Right lobe of liver (tissue), 6 donors: ENCODE data around the gene PTPRU. TPM values are rescaled to one million over a fixed set of nuclear protein-coding genes. Genes with fewer than 3 reads are reported as not detected.
A peak's percentile ranks its signal among the peaks of the same experiment; 100 is the strongest.
"Not testable (repeated sequence)": the region's sequence is repeated elsewhere in the genome, so short reads cannot be mapped to it uniquely, and the experiment has no call there.

Experiments
- ATAC-seq, 4 donors: fragments of 200-7000 bp; cut with Tn5 transposase; one replicate each; pipeline ENCODE4 v1.9.1; 2020; ENCODE audit warnings: mild to moderate bottlenecking in 4 of 4, moderate library complexity in 4 of 4
- DNase-seq, 3 donors: peaks; one replicate each; pipeline ENCODE4 v3.0.0-alpha.2; 2020
- H3K27ac ChIP-seq, 3 donors: fragments of 200-600 bp; one replicate each; pipeline ENCODE4 v1.8.0; 2022
- H3K27me3 ChIP-seq, 2 donors: fragments of 200-600 bp; one replicate each; pipeline ENCODE4 v1.8.0; 2022
- H3K36me3 ChIP-seq, 4 donors: fragments of 200-600 bp; sonication (generic) in 1 of 4; one replicate each; pipeline versions ENCODE4 v1.5.1 to v1.8.0; 2017 to 2022; ENCODE audit warnings: control low read depth in 1 of 4
- H3K4me1 ChIP-seq, 4 donors: fragments of 200-600 bp; sonication (generic) in 1 of 4; one replicate each; pipeline versions ENCODE4 v1.5.1 to v1.8.0; 2017 to 2022; ENCODE audit warnings: control low read depth in 1 of 4
- H3K4me3 ChIP-seq, 3 donors: fragments of 200-600 bp; one replicate each; pipeline ENCODE4 v1.8.0; 2022
- H3K9me3 ChIP-seq, 4 donors: fragments of 200-600 bp; sonication (generic) in 1 of 4; one replicate each; pipeline versions ENCODE4 v1.5.1 to v1.8.0; 2017 to 2022; ENCODE audit warnings: control low read depth in 1 of 4
- CTCF ChIP-seq, 4 donors: fragments of 200-600 bp in 3 of 4; fragments of 450-650 bp in 1 of 4; IDR thresholded peaks; one replicate each; pipeline versions ENCODE4 v1.5.1 to v1.8.0; 2016 to 2022; ENCODE audit warnings: antibody characterized with exemption in 4 of 4, mild to moderate bottlenecking in 2 of 4
- POLR2A ChIP-seq: fragments of 450-650 bp; IDR thresholded peaks from one replicate; pipeline ENCODE4 v1.6.1; 2017; ENCODE audit warnings: antibody characterized with exemption, mild to moderate bottlenecking
- WGBS: methylation state at CpG from one replicate; pipeline ENCODE4 v1.1.6; 2018; ENCODE audit warnings: low coverage, low lambda C conversion rate; ENCODE audit not compliant: insufficient coverage; ENCODE audit errors: missing lambda C conversion rate; 5-methylcytosine and 5-hydroxymethylcytosine counted together
- intact Hi-C, 2 donors: fragments of 100-400 bp; cut with DNase I; formaldehyde crosslinking; loops; one replicate each; pipeline versions ENCODE4 v1.11.2 to v1.14.1; 2022
- total RNA-seq, 6 experiments: library from RNA; depleted of rRNA in 2 of 6; stranded (reverse); fragments of >200 nt in 2 of 6; fragmentation: NEBNext Ultra II Directional in 3 of 6; extraction: Animal tissue kit (Norgen Biotek cat#: 25700) in 3 of 6; gene quantifications; one replicate each; pipeline versions ENCODE4 v1.1.0 to v1.2.4, GENCODE V29; 2016 to 2023
- donor health status: DM: no; HTN: yes; CAD: no.
- donor health status: DM: no; HTN: no; CAD: no.
- donor health status: DM: no; HTN: no; CAD: no.
- donor health status: DM: no; HTN: yes; CAD: no.
- donor health status: DM: no; HTN: yes; CAD: no.

Gene PTPRU
- total RNA-seq, 6 experiments from 2014 or later, result 4.8 to 22.3 (median 14.5) TPM

GRCh38 chr1:29234471-29234870, 1.9 kb upstream of the PTPRU start:
- Histone ChIP-seq H3K36me3 (no peaks in the 10 kb centered on the region), H3K27ac (no peak overlapping the region), H3K4me1 (peaks cover 0 to 29% (median 0%) of the 10 kb centered on the region in 4 donors), H3K9me3 (no peaks in the 10 kb centered on the region), H3K4me3 (no peak overlapping the region), H3K27me3 (no peaks in the 10 kb centered on the region)
- DNase-seq (no peak), ATAC-seq (no peak)
- WGBS, result 57% methylated on average over 1 of the region's 1 CpG
- intact Hi-C loops, result loop anchor here (10.0 kb wide), 1 partner anchor 1470 kb away; no protein-coding TSS in a partner anchor
- TF ChIP-seq POLR2A (no peak), CTCF (IDR thresholded peaks at IDR 0.05) (no peak)

DNA sequence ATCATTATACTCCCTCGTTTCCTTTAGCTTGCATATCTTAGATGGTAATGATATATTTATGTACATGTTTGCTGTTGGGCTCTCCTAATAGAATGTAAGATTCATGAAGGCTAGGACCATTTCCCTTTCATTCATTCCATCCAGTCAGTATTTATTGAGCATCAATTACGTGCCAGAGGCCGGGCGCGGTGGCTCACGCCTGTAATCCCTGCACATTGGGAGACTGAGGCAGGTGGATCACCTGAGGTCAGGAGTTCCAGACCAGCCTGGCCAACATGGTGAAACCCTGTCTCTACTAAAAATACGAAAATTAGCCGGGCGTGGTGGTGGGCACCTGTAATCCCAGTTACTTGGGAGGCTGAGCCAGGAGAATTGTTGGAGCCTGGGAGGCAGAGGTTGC, 1.4 kb upstream of the PTPRU start:
- H3K27me3 ChIP-seq, H3K27ac ChIP-seq, H3K9me3 ChIP-seq, DNase-seq, H3K36me3 ChIP-seq, ATAC-seq, H3K4me3 ChIP-seq: not testable (repeated sequence)
- peaks cover 0 to 25% (median 0%) of the 10 kb centered on the region in 4 donors for H3K4me1 ChIP-seq
- 68% methylated on average over 9 of the region's 9 CpGs for WGBS
- intact Hi-C loops, result loop anchor here (10.0 kb wide), 1 partner anchor 1470 kb away; no protein-coding TSS in a partner anchor

GRCh38 chr1:29236712-29237128, 398 bp downstream of the PTPRU start:
- Histone ChIP-seq H3K9me3 (no peaks in the 10 kb centered on the region), H3K4me3 (peak overlapping the region; percentile 71), H3K4me1 (peaks cover 0 to 21% (median 0%) of the 10 kb centered on the region in 4 donors), H3K27ac (peak overlapping the region in 2 of 3 donors; percentile 56 to 57), H3K36me3 (no peaks in the 10 kb centered on the region), H3K27me3 (no peaks in the 10 kb centered on the region)
- DNase-seq (peak in 1 of 3 donors; percentile 65), ATAC-seq (peak in 2 of 4 donors; percentile 13 to 25)
- intact Hi-C loops, result loop anchor here (10.0 kb wide), 1 partner anchor 1468 kb away; no protein-coding TSS in a partner anchor
- TF ChIP-seq POLR2A (no peak), CTCF (IDR thresholded peaks at IDR 0.05) (no peak)
- 0% methylated on average over 15 of the region's 30 CpGs for WGBS

DNA sequence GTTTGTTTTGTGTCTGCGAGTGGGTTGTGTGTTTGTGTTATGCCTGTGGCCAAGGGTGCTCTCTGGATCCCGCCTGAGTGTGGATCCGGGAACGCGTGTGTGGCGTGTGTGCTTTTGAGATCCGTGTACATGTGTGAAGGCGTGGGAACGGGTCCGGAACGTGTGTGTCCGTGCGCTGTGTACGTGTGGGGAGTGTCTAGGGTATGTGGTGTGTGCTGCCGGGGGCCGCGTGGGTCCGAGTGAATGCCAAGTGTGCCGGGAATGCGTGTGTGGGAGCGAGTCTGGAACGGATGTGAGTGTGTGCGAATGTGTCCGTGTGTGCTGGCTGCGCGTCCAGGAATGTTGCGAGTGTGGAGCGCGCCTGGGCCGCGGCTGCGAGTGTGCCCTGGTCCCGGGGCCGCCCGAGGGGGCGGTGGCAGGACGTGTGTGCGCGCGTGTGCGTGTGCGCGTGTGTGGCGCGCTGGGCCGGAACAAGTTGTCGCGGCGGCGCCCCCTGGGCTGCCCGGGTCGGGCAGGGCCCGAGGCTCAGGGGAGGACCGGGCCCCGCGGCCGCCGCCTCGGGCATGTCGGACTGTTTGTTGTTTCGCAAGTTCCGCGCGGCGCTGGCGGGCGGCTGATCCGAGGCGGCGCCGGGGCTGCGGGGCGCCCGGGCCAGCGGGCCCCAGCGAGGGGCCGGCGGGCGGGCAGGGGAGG, 953 bp downstream of the PTPRU start:
- peak overlapping the region; percentile 71 for H3K4me3 ChIP-seq
- intact Hi-C loops, result loop anchor here (10.0 kb wide), 1 partner anchor 1468 kb away; no protein-coding TSS in a partner anchor
- H3K27me3 ChIP-seq, result no peaks in the 10 kb centered on the region
- peaks cover 0 to 21% (median 0%) of the 10 kb centered on the region in 4 donors for H3K4me1 ChIP-seq
- TF ChIP-seq POLR2A (peak; percentile 19), CTCF (IDR thresholded peaks at IDR 0.05) (no peak)
- H3K27ac ChIP-seq, result peak overlapping the region in 2 of 3 donors; percentile 47 to 56
- no peaks in the 10 kb centered on the region for H3K36me3 ChIP-seq
- DNase-seq (peak; percentile 67 to 72 (median 71)), ATAC-seq (peak; percentile 42 to 56 (median 49))
- no peaks in the 10 kb centered on the region for H3K9me3 ChIP-seq
- WGBS, result 3% methylated on average over 12 of the region's 79 CpGs
